ENCODE measurements around the gene LRRC46.

LRRC46 gene

DNA sequence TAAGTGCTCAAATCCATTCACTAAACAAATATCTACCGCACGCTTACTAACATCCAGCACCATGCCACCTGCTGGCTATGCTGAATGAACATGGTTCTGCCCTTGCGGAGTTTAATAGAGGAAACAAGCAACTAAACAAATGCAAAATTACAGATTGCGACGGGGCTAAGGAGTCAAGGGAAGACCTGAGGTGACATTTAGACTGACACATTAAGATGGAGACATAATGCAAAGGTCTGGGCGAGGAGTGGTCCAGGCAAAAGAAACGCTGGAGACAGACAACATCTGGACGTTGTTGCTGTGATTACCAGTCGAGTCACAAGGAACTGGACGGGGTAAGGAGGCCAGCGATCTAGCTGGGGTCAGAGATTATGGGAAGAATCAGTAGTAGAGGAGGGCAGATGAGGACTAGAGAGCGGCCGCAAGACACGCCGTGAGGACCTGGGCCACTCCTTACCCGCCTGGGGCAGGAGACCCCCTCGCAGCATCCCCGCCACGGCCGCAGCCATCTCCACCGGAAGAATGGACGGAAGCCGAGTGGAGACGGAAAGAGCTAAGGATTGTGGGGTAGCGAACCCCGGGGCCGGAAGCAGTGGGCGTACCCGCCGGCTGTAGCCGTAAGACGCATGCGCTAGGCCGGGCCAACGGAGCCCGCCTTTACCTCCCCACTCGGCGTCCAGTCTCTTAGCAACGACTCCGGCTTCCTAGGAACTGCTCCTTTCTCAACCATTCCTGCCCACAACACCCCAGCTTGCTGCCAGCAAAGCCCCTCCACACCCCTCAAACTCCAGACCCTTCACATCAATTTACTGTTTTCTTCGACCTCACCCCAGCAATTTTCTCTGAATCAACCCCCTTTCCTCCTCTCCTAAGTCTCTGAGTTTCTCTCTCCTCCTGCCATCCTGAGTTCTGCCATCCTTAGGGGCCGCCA lies at the start of gene LRRC46, which contains the start of gene MRPL10:
Gene LRRC46 (plus strand): TSS at position 668 of the 931 bp plus-strand sequence. CDS start 320 bp downstream, outside the sequence.
Gene MRPL10 (minus strand): TSS at position 539 of the 931 bp plus-strand sequence. CDS start 30 bp downstream, at position 509.
- Mint-ChIP-seq H3K9me3 (no peaks in the 10 kb centered on the region), H3K36me3 (peaks cover 55% of the 10 kb centered on the region), H3K4me1 (peaks cover 66% of the 10 kb centered on the region), H3K4me3 (peak within 1 kb of the TSS; percentile 85), H3K27ac (peak within 1 kb of the TSS; percentile 95)
- DNase-seq (ENCODE audit: low spot score in 2 of 2) (peak; percentile 87 to 97), ATAC-seq (peak; percentile 79)

- peaks cover under 1% of the 10 kb centered on the region for H3K36me3 Mint-ChIP-seq
- no peak for DNase-seq (ENCODE audit: low spot score in 2 of 2)
- no peaks in the 10 kb centered on the region for H3K9me3 Mint-ChIP-seq
- H3K4me1 Mint-ChIP-seq, result peaks cover 10% of the 10 kb centered on the region
- no peak overlapping the region for H3K27ac Mint-ChIP-seq
- no peak for ATAC-seq
- H3K4me3 Mint-ChIP-seq, result no peak overlapping the region
Measured at GRCh38 chr17:47785538-47786123, 45.8 kb upstream of the LRRC46 start.

DNA sequence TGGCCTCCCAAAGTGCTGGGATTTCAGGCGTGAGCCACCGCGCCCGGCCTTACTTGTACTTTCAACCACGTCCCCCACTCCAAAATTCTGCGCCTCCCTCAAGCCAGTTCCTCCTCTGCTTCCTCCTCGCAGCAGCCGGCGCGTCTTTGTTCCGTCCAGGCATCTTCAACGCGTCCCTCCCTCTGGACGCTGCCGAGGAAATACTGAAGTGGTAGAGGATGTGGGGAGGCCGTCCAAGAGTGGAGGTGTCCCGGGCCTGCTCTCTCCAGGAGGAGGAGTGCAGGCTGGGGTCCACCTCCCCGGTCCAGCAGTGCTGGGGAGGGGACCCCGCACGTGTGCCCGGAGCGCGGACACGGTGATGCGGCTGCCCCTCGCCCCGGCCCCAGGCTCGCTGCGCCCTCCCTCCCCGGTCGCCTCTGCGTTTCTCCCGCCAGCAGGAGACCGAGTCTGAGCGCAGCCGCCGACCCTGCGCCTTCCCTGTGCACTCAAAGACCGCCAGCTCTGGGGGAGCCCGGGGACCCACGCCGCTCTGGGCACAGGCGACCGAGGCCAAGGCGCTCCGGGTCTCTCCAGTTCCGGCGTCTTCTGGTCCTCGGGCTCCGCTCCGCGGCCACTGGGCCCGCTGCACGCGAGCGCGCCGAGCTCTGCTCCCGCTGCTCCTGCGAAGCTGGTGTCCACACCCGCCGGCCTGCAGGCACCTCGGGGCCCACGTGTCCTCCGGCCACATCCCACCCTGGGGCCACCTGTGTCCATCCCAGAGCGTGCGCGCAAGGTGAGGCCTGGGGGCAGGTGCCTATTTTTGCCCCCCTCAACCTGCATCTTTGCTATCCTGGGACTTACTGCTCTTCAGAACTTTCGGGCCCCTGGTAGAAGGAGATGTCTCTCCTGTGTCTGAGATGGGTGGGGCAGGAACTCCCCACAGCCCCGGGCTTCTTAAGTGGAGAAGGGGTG lies 41.6 kb upstream of the LRRC46 start:
- Mint-ChIP-seq H3K4me3 (peak overlapping the region; percentile 79), H3K4me1 (peaks cover 10% of the 10 kb centered on the region), H3K36me3 (peaks cover 7% of the 10 kb centered on the region), H3K9me3 (no peaks in the 10 kb centered on the region), H3K27ac (no peak overlapping the region)
- DNase-seq (ENCODE audit: low spot score in 2 of 2), result peak; percentile 56 to 79
- peak; percentile 97 for ATAC-seq

DNA sequence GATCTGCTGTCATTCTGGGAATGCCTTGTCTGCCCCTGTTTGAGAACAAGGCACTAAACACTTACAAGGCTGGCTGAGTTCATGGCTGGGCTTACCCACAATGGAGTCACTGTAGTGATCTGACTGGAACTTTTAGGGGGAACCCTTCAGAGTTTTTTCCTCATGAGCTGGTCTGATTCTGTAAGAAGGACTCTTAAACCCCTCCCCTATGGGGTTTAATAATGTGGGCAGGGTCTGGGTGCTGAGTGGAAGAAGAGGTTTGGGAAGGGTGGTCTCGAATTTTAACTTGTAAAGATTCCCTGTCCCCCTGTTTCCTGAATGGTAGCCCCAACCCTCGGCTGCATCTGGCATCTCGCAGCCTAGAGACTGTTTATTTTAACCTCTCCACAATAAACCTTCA lies 40.4 kb upstream of the LRRC46 start:
- Mint-ChIP-seq H3K36me3 (peaks cover 7% of the 10 kb centered on the region), H3K4me1 (peaks cover 10% of the 10 kb centered on the region), H3K4me3 (peak overlapping the region; percentile 79), H3K27ac (no peak overlapping the region), H3K9me3 (no peaks in the 10 kb centered on the region)
- no peak for DNase-seq (ENCODE audit: low spot score in 2 of 2)
- ATAC-seq, result peak; percentile 41

GRCh38 chr17:47792457-47792856 lies 39.0 kb upstream of the LRRC46 start:
- DNase-seq (ENCODE audit: low spot score in 2 of 2), result no peak
- Mint-ChIP-seq H3K4me1 (peaks cover 10% of the 10 kb centered on the region), H3K27ac (no peak overlapping the region), H3K4me3 (no peak overlapping the region), H3K36me3 (peaks cover 7% of the 10 kb centered on the region), H3K9me3 (no peaks in the 10 kb centered on the region)
- no peak for ATAC-seq

GRCh38 chr17:47792979-47793378 lies 38.5 kb upstream of the LRRC46 start:
- no peak overlapping the region for H3K27ac Mint-ChIP-seq
- H3K4me1 Mint-ChIP-seq, result peaks cover 10% of the 10 kb centered on the region
- no peak overlapping the region for H3K4me3 Mint-ChIP-seq
- no peak for DNase-seq (ENCODE audit: low spot score in 2 of 2)
- ATAC-seq, result no peak
- H3K9me3 Mint-ChIP-seq, result no peaks in the 10 kb centered on the region
- H3K36me3 Mint-ChIP-seq, result peaks cover 7% of the 10 kb centered on the region

GRCh38 chr17:47797797-47798196 lies 33.7 kb upstream of the LRRC46 start:
- no peaks in the 10 kb centered on the region for H3K4me1 Mint-ChIP-seq
- no peak overlapping the region for H3K27ac Mint-ChIP-seq
- DNase-seq (ENCODE audit: low spot score in 2 of 2) (no peak), ATAC-seq (no peak)
- no peaks in the 10 kb centered on the region for H3K9me3 Mint-ChIP-seq
- H3K36me3 Mint-ChIP-seq, result no peaks in the 10 kb centered on the region
- H3K4me3 Mint-ChIP-seq, result no peak overlapping the region

GRCh38 chr17:47800686-47801085 lies 30.8 kb upstream of the LRRC46 start:
- H3K9me3 Mint-ChIP-seq, result no peaks in the 10 kb centered on the region
- no peak overlapping the region for H3K4me3 Mint-ChIP-seq
- no peak for DNase-seq (ENCODE audit: low spot score in 2 of 2)
- no peaks in the 10 kb centered on the region for H3K4me1 Mint-ChIP-seq
- H3K36me3 Mint-ChIP-seq, result no peaks in the 10 kb centered on the region
- H3K27ac Mint-ChIP-seq, result no peak overlapping the region
- no peak for ATAC-seq

- no peak for DNase-seq (ENCODE audit: low spot score in 2 of 2)
- no peak overlapping the region for H3K27ac Mint-ChIP-seq
- ATAC-seq, result no peak
- peaks cover 3% of the 10 kb centered on the region for H3K36me3 Mint-ChIP-seq
- no peaks in the 10 kb centered on the region for H3K9me3 Mint-ChIP-seq
- no peak overlapping the region for H3K4me3 Mint-ChIP-seq
- H3K4me1 Mint-ChIP-seq, result no peaks in the 10 kb centered on the region
Measured at GRCh38 chr17:47801176-47801765, 30.2 kb upstream of the LRRC46 start.

DNA sequence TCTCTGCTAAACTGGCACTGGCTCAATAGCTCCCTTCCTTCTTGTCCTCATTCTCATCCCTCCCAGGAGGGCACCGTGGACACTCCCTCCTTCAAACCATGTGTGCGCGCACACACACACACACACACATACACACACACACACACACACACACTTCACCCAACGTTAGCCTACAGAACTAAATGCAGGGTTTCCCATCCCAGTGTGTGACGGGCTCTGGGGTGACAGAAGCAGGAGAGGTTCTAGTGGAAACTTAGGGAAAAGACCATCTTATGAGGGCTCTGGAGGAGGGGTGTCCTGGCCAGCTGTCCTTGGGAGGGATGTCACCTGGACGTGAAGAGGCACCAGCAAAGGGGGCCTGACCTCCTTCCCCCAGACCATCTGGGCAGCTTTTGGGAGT lies 29.6 kb upstream of the LRRC46 start:
- Mint-ChIP-seq H3K27ac (no peak overlapping the region), H3K36me3 (peaks cover 9% of the 10 kb centered on the region), H3K9me3 (no peaks in the 10 kb centered on the region), H3K4me1 (no peaks in the 10 kb centered on the region), H3K4me3 (no peak overlapping the region)
- DNase-seq (ENCODE audit: low spot score in 2 of 2) (no peak), ATAC-seq (no peak)

DNA sequence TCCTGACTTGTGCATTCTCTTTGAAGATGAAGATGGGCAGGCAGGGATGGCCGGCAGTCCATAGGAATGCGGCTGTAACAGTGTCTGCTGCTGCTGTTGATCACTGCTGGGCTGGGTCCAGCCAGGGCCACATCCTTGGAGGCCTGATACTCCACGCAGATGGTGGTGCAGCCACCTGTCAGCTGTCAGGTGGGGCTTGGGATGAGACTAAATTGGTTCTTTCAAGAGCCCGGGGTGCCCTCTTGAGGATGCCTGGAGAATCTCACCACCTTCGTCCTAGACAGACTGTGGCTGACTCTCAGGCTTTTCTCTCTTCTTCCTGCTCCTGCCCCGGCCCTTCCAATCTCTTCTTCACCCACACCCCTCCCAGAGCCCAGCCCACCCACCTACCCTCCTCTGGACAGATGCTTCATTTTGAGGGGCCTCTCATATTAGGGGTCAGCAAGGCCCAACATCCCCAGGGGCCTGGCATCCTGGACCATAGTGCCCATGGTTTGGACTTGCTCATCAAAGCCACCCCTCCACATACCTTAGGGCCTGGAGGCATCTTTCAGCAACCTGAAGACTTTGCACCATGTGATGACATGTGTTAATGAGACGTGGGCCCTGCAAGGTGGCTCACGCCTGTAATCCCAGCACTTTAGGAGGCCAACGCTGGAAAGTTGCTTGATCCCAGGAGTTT lies 29.0 kb upstream of the LRRC46 start:
- ATAC-seq (peak; percentile 90), DNase-seq (ENCODE audit: low spot score in 2 of 2) (peak in 1 of 2 donors; percentile 72)
- no peaks in the 10 kb centered on the region for H3K4me1 Mint-ChIP-seq
- no peak overlapping the region for H3K4me3 Mint-ChIP-seq
- H3K36me3 Mint-ChIP-seq, result peaks cover 9% of the 10 kb centered on the region
- H3K27ac Mint-ChIP-seq, result no peak overlapping the region
- no peaks in the 10 kb centered on the region for H3K9me3 Mint-ChIP-seq

DNA sequence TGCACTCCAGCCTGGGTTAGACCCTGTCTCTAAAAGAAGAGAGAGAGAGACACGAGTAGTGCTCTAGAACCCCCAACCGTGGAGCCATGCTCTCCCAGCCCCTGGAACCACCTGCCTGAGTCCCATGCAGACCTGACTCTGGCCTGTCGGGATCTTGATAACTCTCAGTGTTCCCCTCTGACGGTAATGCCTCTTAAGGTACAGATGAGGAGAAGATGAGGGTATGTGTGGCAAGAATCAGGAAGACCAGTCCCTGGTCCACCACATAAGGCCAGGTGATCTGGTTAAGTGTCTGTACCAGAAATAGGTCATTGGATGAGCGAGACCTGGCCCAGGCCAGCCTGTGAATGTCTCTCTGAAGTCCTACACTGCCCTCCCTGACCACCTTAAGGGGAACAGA lies 28.3 kb upstream of the LRRC46 start:
- no peaks in the 10 kb centered on the region for H3K9me3 Mint-ChIP-seq
- peaks cover 14% of the 10 kb centered on the region for H3K36me3 Mint-ChIP-seq
- H3K4me1 Mint-ChIP-seq, result no peaks in the 10 kb centered on the region
- DNase-seq (ENCODE audit: low spot score in 2 of 2), result no peak
- H3K4me3 Mint-ChIP-seq, result no peak overlapping the region
- ATAC-seq, result no peak
- H3K27ac Mint-ChIP-seq, result no peak overlapping the region

GRCh38 chr17:47803751-47804150 lies 27.7 kb upstream of the LRRC46 start:
- Mint-ChIP-seq H3K4me3 (no peak overlapping the region), H3K4me1 (no peaks in the 10 kb centered on the region), H3K9me3 (no peaks in the 10 kb centered on the region), H3K36me3 (peaks cover 20% of the 10 kb centered on the region), H3K27ac (no peak overlapping the region)
- DNase-seq (ENCODE audit: low spot score in 2 of 2), result no peak
- ATAC-seq, result no peak

DNA sequence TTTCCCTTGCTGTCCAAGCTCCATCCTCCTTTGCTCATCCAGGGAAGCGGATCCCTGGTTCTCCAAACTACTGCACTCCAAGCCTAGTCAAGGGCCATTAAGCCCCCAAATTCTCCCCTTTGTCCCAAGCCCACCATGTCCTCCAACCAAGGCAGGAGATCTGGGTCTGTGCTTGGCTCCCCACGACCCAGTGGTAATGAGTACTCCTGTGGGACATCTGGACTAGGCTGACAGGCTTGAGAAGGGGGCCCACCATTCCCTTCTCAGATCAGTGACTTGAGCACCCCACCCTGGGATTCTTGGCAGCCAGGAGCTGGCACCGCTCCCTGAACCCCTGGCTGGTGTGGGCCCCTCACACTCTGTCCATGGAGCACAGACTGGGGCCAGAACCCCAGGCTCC lies 27.0 kb upstream of the LRRC46 start:
- Mint-ChIP-seq H3K4me3 (no peak overlapping the region), H3K4me1 (peaks cover 3% of the 10 kb centered on the region), H3K27ac (no peak overlapping the region), H3K36me3 (peaks cover 26% of the 10 kb centered on the region), H3K9me3 (no peaks in the 10 kb centered on the region)
- DNase-seq (ENCODE audit: low spot score in 2 of 2) (no peak), ATAC-seq (no peak)

Data from stimulated activated effector memory CD8-positive, alpha-beta T cell treated with anti-CD3 and anti-CD28 coated beads, Interleukin-12 subunit alpha, Interleukin-12 subunit beta, amount 100 ng/mL, for 72 hours (primary cell).